OCI-LY3 (cell line): ENCODE measurements around the gene KANK4.

Experiments
- H2AFZ ChIP-seq: fragments of 200-600, 300-600 bp; shearing (Covaris generic); 2 replicates; pipeline ENCODE4 v1.6.0; 2014; ENCODE audit warnings: antibody characterized with exemption, low read depth, low read length
- H3K27ac ChIP-seq: fragments of 200-600, 300-600 bp; sonication (generic); 2 replicates; pipeline ENCODE4 v1.5.1; 2014; ENCODE audit warnings: mild to moderate bottlenecking, low read length, moderate library complexity, mixed read lengths
- H3K27me3 ChIP-seq: fragments of 200-600, 300-600 bp; sonication (generic); 2 replicates; pipeline ENCODE4 v1.6.1; 2014; ENCODE audit warnings: low read depth, low read length, mixed read lengths
- H3K36me3 ChIP-seq: fragments of 200-600, 300-600 bp; sonication (generic); replicated peaks from 2 replicates; pipeline ENCODE3; 2014; ENCODE audit warnings: low read depth, low read length, mixed read lengths
- H3K4me1 ChIP-seq: fragments of 300-600, 200-600 bp; sonication (generic); 2 replicates; pipeline ENCODE4 v1.6.1; 2014; ENCODE audit warnings: low read length, mixed read lengths
- H3K4me2 ChIP-seq: fragments of 200-600, 300-600 bp; sonication (generic); 2 replicates; pipeline ENCODE4 v1.6.1; 2014; ENCODE audit warnings: low read length, mixed read lengths
- H3K4me3 ChIP-seq: fragments of 300-600, 200-600 bp; sonication (generic); 2 replicates; pipeline ENCODE4 v1.5.1; 2014; ENCODE audit warnings: antibody characterized with exemption, mild to moderate bottlenecking, low read length, moderate library complexity
- H3K79me2 ChIP-seq: fragments of 300-600, 200-600 bp; shearing (Covaris generic); 2 replicates; pipeline ENCODE4 v1.6.1; 2014; ENCODE audit warnings: mild to moderate bottlenecking, low read length, mixed read lengths
- H3K9ac ChIP-seq: fragments of 300-600, 200-600 bp; shearing (Covaris generic); 2 replicates; pipeline ENCODE4 v1.6.0; 2014; ENCODE audit warnings: mild to moderate bottlenecking, low read length, moderate library complexity
- H3K9me3 ChIP-seq: fragments of 200-600, 300-600 bp; shearing (Covaris generic); 2 replicates; pipeline ENCODE4 v1.6.1; 2014; ENCODE audit warnings: low read length, mixed read lengths; ENCODE audit not compliant: insufficient read depth
- H4K20me1 ChIP-seq: fragments of 200-600, 300-600 bp; sonication (generic); 2 replicates; pipeline ENCODE4 v1.6.1; 2016; ENCODE audit warnings: low read length, mixed read lengths; ENCODE audit not compliant: insufficient read depth
- EZH2phosphoT487 ChIP-seq: fragments of 200-600 bp; shearing (Covaris generic); IDR thresholded peaks from 2 replicates; pipeline ENCODE4 v1.6.1; 2018; ENCODE audit warnings: antibody characterized with exemption, mixed run types, low read depth
- TF ChIP-seq, protein P1 (sequence below): fragments of 200-600, 300-600 bp; sonication (generic); IDR thresholded peaks from 2 replicates; pipeline ENCODE4 v1.5.1; 2014; ENCODE audit warnings: antibody characterized with exemption, low read length, low read depth

The KANK4 gene

DNA sequence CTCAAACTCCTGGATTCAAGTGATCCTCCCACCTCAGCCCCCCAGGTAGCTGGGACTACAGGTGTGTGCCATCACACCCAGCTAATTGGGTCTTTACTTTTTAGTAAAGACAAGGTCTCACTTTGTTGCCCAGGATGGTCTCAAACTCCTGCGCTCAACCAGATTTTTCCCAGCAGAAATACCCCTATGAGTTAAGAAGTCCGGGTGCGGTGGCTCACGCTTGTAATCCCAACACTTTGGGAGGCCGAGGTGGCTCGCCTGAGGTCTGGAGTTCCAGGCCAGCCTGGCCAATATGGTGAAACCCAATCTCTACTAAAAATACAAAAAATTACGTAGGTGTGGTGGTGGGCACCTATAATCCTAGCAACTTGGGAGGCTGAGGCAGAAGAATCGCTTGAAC lies 131.1 kb downstream of the KANK4 start:
- Histone ChIP-seq H3K4me2 (no peak overlapping the region), H3K36me3 (no peaks in the 10 kb centered on the region), H3K4me1 (no peaks in the 10 kb centered on the region), H3K79me2 (no peaks in the 10 kb centered on the region), H2AFZ (no peak overlapping the region), H4K20me1 (no peaks in the 10 kb centered on the region), H3K27me3 (no peaks in the 10 kb centered on the region), H3K4me3 (no peak overlapping the region), H3K9me3 (no peaks in the 10 kb centered on the region), H3K9ac (no peak overlapping the region), H3K27ac (no peak overlapping the region)
- no peak for TF ChIP-seq EZH2phosphoT487
- TF ChIP-seq, protein P1, sequence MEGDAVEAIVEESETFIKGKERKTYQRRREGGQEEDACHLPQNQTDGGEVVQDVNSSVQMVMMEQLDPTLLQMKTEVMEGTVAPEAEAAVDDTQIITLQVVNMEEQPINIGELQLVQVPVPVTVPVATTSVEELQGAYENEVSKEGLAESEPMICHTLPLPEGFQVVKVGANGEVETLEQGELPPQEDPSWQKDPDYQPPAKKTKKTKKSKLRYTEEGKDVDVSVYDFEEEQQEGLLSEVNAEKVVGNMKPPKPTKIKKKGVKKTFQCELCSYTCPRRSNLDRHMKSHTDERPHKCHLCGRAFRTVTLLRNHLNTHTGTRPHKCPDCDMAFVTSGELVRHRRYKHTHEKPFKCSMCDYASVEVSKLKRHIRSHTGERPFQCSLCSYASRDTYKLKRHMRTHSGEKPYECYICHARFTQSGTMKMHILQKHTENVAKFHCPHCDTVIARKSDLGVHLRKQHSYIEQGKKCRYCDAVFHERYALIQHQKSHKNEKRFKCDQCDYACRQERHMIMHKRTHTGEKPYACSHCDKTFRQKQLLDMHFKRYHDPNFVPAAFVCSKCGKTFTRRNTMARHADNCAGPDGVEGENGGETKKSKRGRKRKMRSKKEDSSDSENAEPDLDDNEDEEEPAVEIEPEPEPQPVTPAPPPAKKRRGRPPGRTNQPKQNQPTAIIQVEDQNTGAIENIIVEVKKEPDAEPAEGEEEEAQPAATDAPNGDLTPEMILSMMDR: no peak

DNA sequence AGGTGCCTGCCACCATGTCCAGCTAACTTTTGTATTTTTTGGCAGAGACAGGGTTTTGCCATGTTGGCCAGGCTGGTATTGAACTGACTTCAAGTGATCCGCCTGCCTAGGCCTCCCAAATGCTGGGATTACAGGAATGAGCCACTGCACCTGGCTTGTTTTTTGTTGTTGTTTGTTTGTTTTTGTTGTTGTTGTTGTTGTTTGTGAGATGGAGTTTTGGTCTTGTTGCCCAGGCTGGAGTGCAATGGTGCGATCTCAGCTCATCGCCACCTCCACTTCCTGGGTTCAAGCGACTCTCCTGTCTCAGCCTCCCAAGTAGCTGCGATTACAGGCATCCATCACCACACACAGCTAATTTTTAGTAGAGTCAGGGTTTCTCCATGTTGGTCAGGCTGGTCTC lies 131.7 kb downstream of the KANK4 start:
- Histone ChIP-seq H3K9ac (no peak overlapping the region), H3K9me3 (no peaks in the 10 kb centered on the region), H4K20me1 (no peaks in the 10 kb centered on the region), H3K27ac (no peak overlapping the region), H3K4me3 (no peak overlapping the region), H2AFZ (no peak overlapping the region), H3K27me3 (no peaks in the 10 kb centered on the region), H3K36me3 (no peaks in the 10 kb centered on the region), H3K4me1 (no peaks in the 10 kb centered on the region), H3K4me2 (no peak overlapping the region), H3K79me2 (no peaks in the 10 kb centered on the region)
- TF ChIP-seq, protein P1: no peak
- TF ChIP-seq EZH2phosphoT487: no peak
